HG02870 (cell line): ENCODE data around the gene RNF8.
"Not testable (repeated sequence)": the region's sequence is repeated elsewhere in the genome, so short reads cannot be mapped to it uniquely, and the experiment has no call there.

ENCODE experiments used
- ATAC-seq: cut with Tn5 transposase; IDR thresholded peaks from one replicate; pipeline ENCODE4 v1.9.1; 2021; ENCODE audit warnings: mild to moderate bottlenecking, moderate library complexity; ENCODE audit not compliant: unreplicated experiment

The RNF8 gene

DNA sequence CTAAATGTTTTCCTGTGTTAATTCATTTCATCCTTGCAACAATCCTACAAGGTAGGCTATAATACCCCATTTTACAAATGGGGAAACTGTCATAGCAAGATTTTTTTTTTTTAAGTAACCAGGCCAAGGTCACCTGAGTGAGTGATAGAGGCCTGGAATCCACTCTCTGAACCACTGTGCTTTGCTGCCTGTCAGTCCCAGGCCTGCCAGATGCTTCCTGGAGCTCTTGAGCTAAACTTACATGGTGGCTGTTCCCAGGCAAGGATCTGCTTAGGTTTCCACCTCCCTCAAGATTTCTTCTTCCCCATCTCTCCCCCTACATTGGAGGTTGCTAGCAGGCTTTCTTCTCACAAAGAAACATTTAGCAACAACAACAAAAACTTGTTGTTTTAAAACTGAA, 32.7 kb upstream of the RNF8 start:
- no peak for ATAC-seq

GRCh38 chr6:37321516-37322415, 32.0 kb upstream of the RNF8 start:
- no peak for ATAC-seq

GRCh38 chr6:37323580-37323979, 30.2 kb upstream of the RNF8 start:
- ATAC-seq: no peak

DNA sequence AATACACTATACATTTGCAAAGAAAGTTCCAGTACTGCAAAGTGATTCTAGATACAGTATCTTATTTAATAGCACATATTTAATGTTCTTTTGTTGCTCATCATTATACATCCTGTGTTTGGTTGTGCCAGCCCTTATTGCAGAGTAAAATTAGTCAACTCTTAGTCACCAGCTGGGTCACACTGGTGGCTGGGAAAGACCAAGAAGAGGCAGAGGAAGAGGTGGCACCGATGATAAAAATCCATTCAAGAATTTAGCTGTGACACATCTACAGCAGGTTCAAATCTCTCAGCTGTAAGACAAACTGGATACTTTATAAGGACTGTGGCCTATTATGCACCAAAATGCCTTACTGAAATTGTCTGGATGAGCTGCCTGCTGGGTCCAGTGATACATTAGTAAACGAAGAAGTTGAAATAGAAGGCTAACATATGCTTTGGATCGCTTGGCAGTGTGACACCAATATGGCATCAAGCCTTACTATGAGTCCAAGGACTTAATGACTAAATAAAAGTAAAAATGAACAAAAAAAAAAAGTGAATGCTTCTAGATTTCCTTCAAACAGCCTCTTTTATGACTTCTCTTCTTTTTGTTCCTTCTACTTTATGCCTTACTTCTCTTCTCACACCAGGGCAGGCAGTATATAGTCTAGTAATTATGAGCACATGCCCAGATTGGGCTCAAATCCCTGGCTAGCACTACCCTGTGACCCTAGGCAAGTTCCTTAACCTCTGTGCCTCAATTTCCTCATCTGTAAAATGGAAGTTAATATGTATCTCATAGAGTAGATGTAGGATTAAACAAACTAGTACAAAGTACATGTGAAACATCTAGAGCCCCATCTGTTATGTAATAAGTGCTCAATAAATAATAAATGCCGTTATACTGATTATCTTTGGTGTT, 29.4 kb upstream of the RNF8 start:
- ATAC-seq: no peak

GRCh38 chr6:37330345-37330744, 23.4 kb upstream of the RNF8 start:
- ATAC-seq: not testable (repeated sequence)

GRCh38 chr6:37331047-37331446, 22.7 kb upstream of the RNF8 start:
- ATAC-seq: no peak

- ATAC-seq: no peak
Measured at GRCh38 chr6:37332894-37333293, 20.9 kb upstream of the RNF8 start.

DNA sequence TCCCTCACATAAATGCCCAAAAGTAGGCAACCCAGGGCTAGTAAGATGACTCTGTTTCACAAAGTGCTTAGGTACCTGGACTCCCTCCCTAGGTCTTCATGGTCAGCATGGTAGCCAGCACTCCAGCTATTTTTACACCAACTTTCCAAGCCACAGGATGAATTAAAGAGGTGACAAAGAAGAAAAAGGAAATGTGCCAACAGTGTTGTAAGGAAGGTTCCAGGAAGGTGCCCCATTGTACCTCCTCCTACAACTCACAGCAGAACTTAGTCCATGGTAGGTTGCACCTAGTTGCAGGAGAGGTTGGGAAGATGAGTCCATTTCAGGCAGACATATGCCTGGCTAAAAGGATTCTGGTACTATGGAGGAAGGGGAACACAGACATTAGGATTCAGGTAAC, 19.7 kb upstream of the RNF8 start:
- no peak for ATAC-seq

DNA sequence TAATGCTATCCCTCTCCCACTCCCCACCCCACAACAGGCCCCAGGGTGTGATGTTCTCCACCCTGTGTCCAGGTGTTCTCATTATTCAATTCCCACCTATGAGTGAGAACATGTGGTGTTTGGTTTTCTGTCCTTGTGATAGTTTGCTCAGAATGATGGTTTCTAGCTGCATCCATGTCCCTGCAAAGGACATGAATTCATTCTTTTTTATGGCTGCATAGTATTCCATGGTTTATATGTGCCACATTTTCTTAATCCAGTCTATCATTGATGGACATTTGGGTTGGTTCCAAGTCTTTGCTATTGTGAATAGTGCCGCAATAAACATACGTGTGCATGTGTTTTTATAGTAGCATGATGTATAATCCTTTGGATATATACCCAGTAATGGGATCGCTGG, 15.5 kb upstream of the RNF8 start:
- not testable (repeated sequence) for ATAC-seq

DNA sequence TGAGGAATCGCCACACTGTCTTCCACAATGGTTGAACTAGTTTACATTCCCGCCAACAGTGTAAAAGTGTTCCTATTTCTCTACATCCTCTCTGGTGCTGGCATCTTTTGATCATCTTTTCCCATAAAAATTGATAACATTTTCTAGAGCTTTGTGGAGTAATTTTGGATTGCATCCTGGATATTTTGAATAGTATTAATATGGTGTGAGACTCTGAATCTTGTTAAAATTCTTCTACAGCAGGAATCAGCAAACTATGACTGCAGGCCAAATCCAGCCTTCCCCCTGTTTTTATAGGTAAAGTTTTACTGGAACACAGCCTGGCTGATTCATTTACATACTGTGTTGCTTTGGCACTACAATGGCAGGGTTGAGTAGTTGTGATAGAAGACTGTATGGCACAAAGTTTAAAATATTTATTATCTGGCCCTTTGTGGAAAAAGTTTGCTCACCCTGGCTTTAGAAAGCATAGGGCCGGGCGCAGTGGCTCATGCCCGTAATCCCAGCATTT, 15.0 kb upstream of the RNF8 start:
- ATAC-seq: no peak

- ATAC-seq: no peak
Measured at GRCh38 chr6:37339741-37340638, 13.8 kb upstream of the RNF8 start.

DNA sequence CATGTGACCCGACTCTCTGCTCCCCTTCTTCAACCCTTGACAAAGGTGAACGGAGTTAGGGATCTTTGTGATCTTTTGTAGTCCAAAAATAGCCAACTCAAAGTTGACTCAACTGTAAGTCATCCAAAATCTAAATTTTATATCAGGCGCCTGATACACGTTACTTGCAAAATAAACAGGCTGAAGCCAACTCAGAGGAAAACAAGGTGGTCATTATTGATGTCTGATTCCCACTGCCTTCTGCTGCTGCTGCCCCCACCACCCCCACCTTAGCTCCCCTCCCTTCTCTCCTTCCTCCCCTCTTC, 13.2 kb upstream of the RNF8 start:
- ATAC-seq: no peak

DNA sequence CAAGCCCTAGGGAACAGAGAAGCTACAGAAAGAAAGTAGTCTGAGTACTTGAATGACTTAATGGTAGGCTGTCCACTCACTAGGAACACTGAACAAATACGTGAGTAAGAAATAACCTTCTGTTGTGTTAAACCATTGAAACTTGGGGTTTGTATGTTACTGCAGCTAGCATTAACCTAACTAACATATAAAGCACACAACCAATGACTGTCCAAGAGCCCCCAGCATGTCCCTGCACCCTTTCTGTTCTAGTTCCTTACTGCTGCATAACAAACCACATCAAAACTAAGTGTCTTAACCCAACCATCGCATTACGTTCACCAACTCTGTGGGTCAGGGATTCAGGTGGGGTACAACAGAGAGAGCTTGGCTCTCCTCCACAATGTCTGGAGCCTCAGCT, 10.5 kb upstream of the RNF8 start:
- ATAC-seq: no peak

- no peak for ATAC-seq
Measured at GRCh38 chr6:37344308-37344707, 9.5 kb upstream of the RNF8 start.

DNA sequence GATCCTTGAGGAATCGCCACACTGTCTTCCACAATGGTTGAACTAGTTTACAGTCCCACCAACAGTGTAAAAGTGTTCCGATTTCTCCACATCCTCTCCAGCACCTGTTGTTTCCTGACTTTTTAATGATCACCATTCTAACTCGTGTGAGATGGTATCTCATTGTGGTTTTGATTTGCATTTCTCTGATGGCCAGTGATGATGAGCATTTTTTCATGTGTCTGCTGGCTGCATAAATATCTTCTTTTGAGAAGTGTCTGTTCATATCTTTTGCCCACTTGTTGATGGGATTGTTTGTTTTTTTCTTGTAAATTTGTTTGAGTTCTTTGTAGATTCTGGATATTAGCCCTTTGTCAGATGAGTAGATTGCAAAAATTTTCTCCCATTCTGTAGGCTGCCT, 8.0 kb upstream of the RNF8 start:
- ATAC-seq: not testable (repeated sequence)

GRCh38 chr6:37347177-37347576, 6.6 kb upstream of the RNF8 start:
- ATAC-seq: no peak

GRCh38 chr6:37347670-37348111, 6.1 kb upstream of the RNF8 start:
- no peak for ATAC-seq

GRCh38 chr6:37351027-37351426, 2.8 kb upstream of the RNF8 start:
- ATAC-seq: no peak

DNA sequence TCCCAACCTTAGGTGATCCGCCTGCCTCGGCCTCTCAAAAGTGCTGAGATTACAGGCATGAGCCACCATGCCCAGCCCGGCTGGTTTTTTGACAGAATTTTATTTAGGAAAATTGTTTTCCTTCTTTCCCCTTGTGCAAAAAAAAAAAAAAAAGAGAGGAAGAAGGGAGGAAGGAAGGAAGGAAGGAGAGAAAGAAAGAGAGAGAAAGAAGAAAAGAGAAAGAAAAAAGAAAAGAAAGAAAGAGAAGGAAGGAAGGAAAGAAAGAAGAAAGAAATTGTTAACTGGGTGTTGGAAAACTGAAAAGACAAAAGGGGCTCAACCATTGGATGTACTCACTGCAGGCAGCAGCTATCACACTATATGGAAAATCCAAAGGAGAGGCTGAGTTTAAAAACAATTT, 1.4 kb upstream of the RNF8 start:
- ATAC-seq: no peak

DNA sequence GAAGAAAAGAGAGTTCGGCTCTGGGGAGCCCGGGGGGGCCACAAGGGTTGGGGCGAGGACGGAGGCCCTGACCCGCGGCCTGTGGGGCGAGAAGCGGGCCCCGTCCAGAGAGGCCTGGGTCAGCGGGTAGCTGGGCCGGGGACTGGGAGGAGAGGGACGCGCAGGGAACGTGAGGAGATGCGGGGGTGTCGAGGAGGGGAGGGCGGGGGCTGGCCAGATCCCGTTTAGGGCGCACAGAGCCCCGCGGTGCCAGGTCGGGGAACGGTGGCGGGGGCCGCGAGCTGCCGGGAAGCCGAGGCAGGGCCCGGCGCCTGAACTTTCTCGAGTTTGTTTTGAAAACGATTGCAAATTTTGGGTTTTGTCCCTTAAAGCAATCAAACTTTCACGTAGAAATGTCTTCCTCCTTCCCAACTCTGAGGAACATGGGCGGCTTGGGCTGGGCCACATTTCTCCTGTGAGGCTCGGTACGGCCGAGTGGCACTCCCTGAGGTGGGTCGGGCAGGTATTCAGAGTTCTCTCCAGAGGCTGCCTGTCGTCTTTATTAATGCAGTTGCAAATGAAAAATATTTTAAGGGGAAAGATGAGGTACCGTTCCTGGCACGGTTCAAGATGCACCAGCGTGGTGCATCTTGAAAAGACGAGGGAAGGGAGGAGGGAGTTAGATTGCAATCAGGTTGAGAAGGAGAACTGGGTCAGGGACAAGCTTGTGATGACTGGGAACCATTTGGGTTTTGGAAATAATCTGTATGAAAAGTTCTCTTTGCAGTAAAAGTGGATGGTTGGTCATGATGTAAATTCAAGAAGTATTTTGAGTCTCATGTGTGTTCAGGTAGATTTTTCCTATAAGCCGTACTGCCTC, 972 bp downstream of the RNF8 start:
- ATAC-seq: no peak
